Measurements from ENCODE around the gene PRADC1. TPM values are rescaled to one million over a fixed set of nuclear protein-coding genes. Genes with fewer than 3 reads are reported as not detected.

Gene PRADC1
- total RNA-seq, 1 experiment from 2014 or later = 35.7 TPM

- no peak for DNase-seq
- Histone ChIP-seq H3K36me3 (peaks cover 71% of the 10 kb centered on the region), H3K27me3 (no peaks in the 10 kb centered on the region), H3K4me3 (no peak overlapping the region), H3K9me3 (no peaks in the 10 kb centered on the region)
Observed at GRCh38 chr2:73250872-73251846, 18.1 kb upstream of the PRADC1 start.

- Histone ChIP-seq H3K9me3 (no peaks in the 10 kb centered on the region), H3K36me3 (peaks cover 86% of the 10 kb centered on the region), H3K27me3 (no peaks in the 10 kb centered on the region), H3K4me3 (no peak overlapping the region)
- no peak for DNase-seq
Observed at GRCh38 chr2:73249636-73250035, 16.6 kb upstream of the PRADC1 start.

- H3K36me3 ChIP-seq = peaks cover 92% of the 10 kb centered on the region
Observed at GRCh38 chr2:73246850-73247249, 13.8 kb upstream of the PRADC1 start.

GRCh38 chr2:73244580-73244979 is 11.5 kb upstream of the PRADC1 start:
- H3K9me3 ChIP-seq = no peaks in the 10 kb centered on the region
- no peaks in the 10 kb centered on the region for H3K27me3 ChIP-seq
- peaks cover 96% of the 10 kb centered on the region for H3K36me3 ChIP-seq
- DNase-seq = no peak
- no peak overlapping the region for H3K4me3 ChIP-seq

More at GRCh38 chr2:73246850-73247249, 13.8 kb upstream of the PRADC1 start:
- DNase-seq = no peak
- no peaks in the 10 kb centered on the region for H3K9me3 ChIP-seq
- H3K4me3 ChIP-seq = no peak overlapping the region
- H3K27me3 ChIP-seq = no peaks in the 10 kb centered on the region

DNA sequence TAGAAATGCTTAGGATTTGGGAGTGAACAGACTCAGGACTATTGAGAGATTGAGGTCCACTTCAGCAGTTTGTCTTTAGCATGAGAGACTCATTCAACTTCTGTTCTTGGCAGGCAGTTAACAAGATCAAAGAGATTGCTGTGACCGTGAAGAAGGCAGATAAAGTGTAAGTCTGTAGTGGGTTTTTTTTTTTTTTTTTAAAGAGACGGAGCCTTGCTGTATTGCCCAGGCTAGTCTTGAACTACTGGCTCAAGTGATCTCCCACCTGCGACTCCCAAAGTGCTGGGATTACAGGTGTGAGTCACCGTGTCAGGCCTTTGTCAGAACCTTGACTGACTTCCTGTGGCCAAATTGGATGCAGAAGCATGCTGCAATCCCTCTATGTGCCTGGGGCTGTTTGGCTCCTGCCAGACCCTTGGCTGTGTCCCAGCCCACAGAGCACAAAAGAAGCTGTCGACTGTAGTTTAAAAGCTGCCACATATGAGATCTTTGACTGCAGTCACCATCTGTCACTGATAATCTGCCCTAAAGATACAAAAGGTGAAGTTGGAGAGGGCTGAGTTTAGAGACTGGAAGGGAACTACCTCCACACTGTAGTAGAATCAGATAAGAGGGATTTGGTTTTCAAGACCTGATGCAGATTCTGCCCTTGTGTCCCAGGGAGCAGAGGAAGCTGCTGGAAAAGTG is 11.0 kb upstream of the PRADC1 start:
- DNase-seq = peak; percentile 67
- peaks cover 96% of the 10 kb centered on the region for H3K36me3 ChIP-seq
- H3K27me3 ChIP-seq = no peaks in the 10 kb centered on the region

GRCh38 chr2:73239776-73240175 is 6.7 kb upstream of the PRADC1 start:
- Histone ChIP-seq H3K27me3 (no peaks in the 10 kb centered on the region), H3K9me3 (no peaks in the 10 kb centered on the region), H3K36me3 (peaks cover 84% of the 10 kb centered on the region), H3K4me3 (no peak overlapping the region)
- DNase-seq = no peak

More for the DNA sequence above, 11.0 kb upstream of the PRADC1 start:
- Histone ChIP-seq H3K4me3 (no peak overlapping the region), H3K9me3 (no peaks in the 10 kb centered on the region)

DNA sequence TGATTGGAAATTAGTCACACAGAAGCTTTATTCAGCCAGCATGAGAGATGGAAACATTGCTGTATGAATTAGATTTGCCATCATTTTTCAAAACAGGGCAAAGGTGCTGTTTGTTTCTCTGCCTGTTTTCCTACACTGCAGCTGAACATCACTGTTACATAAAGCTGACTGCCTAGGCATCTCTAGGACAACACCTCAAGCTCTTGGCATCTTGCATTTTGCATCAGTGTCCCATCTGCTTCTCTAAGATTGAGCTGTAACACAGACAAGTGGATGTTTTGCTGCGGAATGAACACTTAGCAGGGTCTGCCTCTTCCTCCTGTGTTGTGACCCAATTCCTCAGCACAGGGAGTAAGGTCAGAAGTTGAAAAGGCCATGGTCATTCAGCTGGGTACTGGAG is 5.9 kb upstream of the PRADC1 start:
- Histone ChIP-seq H3K4me3 (no peak overlapping the region), H3K27me3 (no peaks in the 10 kb centered on the region), H3K36me3 (peaks cover 76% of the 10 kb centered on the region), H3K9me3 (no peaks in the 10 kb centered on the region)
- no peak for DNase-seq

- no peak for DNase-seq
- Histone ChIP-seq H3K36me3 (peaks cover 67% of the 10 kb centered on the region), H3K4me3 (no peak overlapping the region)
Observed at GRCh38 chr2:73238149-73238548, 5.1 kb upstream of the PRADC1 start.

DNA sequence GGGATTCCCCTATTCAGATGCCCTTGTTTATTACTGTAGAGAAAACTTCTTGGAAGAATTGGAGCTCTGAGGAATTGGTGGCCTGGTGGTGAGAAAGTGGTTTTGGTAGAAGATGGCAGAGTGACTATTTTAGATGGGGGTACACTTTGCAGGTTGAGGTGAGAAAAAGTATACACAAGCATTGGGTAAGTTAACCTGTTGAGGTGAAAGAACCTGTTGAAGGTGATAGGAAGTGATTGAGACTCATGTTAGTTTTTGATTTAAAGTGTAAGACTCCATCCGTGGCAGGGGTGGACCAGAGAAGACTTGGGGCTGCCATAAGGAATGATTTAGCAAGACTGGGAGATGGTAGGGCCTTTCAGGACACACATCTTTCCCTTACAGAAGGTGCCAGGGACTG is 4.1 kb upstream of the PRADC1 start:
- H3K4me3 ChIP-seq = no peak overlapping the region
- H3K27me3 ChIP-seq = no peaks in the 10 kb centered on the region
- no peaks in the 10 kb centered on the region for H3K9me3 ChIP-seq
- H3K36me3 ChIP-seq = peaks cover 60% of the 10 kb centered on the region
- no peak for DNase-seq

More at GRCh38 chr2:73238149-73238548, 5.1 kb upstream of the PRADC1 start:
- Histone ChIP-seq H3K9me3 (no peaks in the 10 kb centered on the region), H3K27me3 (no peaks in the 10 kb centered on the region)

GRCh38 chr2:73235315-73236028 is 2.4 kb upstream of the PRADC1 start:
- DNase-seq = no peak
- H3K9me3 ChIP-seq = no peaks in the 10 kb centered on the region
- no peaks in the 10 kb centered on the region for H3K27me3 ChIP-seq
- peaks cover 43% of the 10 kb centered on the region for H3K36me3 ChIP-seq
- peak overlapping the region; percentile 97 for H3K4me3 ChIP-seq

DNA sequence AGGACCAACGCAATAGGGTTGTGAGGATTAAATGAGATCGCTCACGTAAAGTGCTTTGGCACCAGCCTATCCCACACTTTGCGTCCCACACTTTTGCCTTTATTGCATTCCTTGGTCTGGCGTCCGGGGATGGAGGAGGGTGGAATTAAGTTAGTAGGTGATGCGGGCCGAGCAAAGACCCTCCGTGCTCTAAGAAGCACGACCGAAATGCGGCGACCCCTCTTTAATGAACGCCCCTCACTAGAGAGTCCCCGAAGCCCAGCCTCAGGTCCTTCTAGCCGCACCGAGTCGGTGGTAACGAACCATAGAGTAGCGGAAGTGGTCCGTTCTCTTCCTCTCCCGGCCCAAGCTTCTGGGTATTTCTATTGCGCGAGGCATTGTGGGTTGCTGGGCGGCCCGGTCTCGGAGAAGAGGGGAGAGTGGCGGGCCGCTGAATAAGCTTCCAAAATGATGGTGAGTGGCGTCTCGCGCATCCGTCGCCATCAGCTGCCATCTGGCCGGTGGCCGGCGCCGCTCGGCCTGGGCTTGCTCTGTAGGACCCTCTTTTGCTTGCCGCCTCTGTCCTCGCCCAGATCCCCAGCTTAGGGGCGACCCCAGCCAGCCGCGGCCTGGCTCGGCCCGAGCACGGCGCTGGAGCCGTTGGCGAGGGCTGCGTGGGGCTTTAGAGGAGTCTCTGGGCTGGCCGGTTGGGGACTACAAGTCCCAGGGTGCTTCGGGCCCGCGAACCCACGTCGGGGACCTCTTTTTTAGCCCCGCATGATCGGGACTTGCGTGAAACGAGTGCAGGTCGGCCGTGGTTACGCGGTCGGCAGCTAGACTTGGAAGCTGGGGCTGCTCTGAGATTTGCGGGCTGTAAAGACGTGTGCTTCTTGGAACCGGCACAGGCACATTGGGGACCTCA is 1.1 kb upstream of the PRADC1 start, which contains the start of gene CCT7:
TSS of gene CCT7 (plus strand) at position 377 of the 901 bp plus-strand sequence. CDS start at position 448, 71 bp downstream.
- Histone ChIP-seq H3K36me3 (peaks cover 30% of the 10 kb centered on the region), H3K4me3 (peak within 1 kb of the TSS; percentile 97), H3K9me3 (no peaks in the 10 kb centered on the region), H3K27me3 (no peaks in the 10 kb centered on the region)
- peak; percentile 87 for DNase-seq

DNA sequence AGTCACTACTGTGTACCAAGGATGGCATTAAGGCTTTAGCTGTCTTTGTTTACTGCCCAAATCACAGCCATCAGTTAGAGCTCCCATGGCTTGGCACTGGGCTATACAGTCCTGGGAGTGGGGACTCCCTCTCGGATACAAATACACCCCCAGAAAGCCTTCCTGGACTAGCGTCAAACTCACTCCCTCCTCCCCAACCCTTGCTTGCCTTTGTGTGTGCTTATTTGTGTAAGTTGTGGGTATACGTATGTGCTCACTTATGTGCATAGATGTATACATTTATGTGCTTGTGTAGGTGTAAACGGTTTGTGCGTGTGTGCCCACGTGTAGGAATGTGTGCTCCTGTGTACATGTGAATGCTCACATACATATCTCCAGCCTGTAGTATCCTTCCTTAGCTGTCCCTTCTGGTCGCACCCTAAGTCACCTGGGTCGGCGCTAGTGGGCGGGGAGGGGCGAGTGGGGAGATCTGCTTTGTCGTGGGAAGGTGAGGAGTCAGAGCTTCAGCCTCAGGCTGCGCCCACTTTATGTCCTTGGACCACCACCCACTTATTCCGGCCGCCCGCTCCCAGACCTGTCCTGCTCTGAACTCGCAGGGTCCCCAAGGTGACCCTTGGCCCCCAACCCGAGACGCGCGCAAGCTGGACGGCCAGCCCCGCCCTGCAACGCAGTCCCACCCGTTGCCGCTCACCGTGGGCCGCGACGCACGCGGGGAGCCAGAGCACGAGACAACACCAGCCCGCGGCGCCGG is 461 bp downstream of the PRADC1 start:
- no peaks in the 10 kb centered on the region for H3K27me3 ChIP-seq
- peaks cover 17% of the 10 kb centered on the region for H3K36me3 ChIP-seq
- peak overlapping the region; percentile 97 for H3K4me3 ChIP-seq
- DNase-seq = peak; percentile 24
- H3K9me3 ChIP-seq = no peaks in the 10 kb centered on the region

DNA sequence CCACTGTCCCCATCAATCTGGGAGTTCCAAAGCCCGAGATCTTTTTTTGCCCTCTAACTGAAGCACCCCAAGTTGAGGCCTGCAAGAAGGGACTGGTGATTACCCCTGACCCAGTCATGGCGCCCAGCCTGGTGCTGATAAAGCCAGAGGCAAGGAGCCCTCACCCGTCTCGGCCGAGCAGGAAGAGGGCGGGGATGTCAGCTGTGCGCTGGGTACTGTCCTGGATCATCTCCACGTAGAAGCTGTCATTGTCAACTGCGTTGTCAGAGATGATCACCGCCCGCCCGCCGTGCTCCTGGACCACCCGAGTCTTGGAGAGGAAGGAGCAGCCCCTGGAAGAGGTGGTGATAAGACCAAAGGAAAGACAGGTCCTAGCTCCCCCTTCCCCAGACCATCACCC is 4.4 kb downstream of the PRADC1 start:
- no peak for DNase-seq
- Histone ChIP-seq H3K9me3 (no peaks in the 10 kb centered on the region), H3K36me3 (peaks cover 11% of the 10 kb centered on the region), H3K27me3 (no peaks in the 10 kb centered on the region), H3K4me3 (no peak overlapping the region)

GRCh38 chr2:73227086-73227485 is 6.0 kb downstream of the PRADC1 start:
- no peak for DNase-seq
- no peak overlapping the region for H3K4me3 ChIP-seq
- no peaks in the 10 kb centered on the region for H3K9me3 ChIP-seq
- H3K36me3 ChIP-seq = peaks cover 21% of the 10 kb centered on the region
- no peaks in the 10 kb centered on the region for H3K27me3 ChIP-seq

Data from MG63 (cell line).